HG03558 (cell line): ENCODE results near the gene STK17A.
A peak's percentile ranks its signal among the peaks of the same experiment; 100 is the strongest.
"Not testable (repeated sequence)": the region's sequence is repeated elsewhere in the genome, so short reads cannot be mapped to it uniquely, and the experiment has no call there.

ENCODE experiments used
- ATAC-seq: cut with Tn5 transposase; IDR thresholded peaks from one replicate; pipeline ENCODE4 v1.9.1; 2021; ENCODE audit warnings: moderate number of reproducible peaks; ENCODE audit not compliant: unreplicated experiment; ENCODE audit errors: extremely low read depth

The STK17A gene

GRCh38 chr7:43565786-43566185 lies 17.1 kb upstream of the STK17A start:
- ATAC-seq: no peak

- ATAC-seq: no peak
Observed at GRCh38 chr7:43568529-43568928, 14.4 kb upstream of the STK17A start.

DNA sequence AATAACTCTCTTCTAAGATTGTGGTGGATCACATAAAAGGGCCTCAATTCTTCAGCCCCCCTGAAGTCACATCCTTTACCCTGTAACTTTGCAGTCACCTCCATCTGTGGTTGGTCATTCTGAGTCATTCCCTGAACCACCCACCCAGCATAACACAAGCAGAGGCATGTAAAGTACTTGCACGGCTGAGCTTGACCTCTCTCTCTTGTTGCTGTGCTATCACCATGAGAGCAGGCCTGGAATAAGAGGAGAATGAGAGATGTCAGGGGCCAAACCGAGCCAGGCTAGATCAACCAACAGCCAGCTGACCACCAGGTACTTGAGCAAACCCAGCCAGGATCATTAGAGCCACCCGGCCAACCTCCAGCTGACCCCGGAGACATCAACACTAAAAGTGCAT lies 13.5 kb upstream of the STK17A start:
- peak; percentile 64 for ATAC-seq

DNA sequence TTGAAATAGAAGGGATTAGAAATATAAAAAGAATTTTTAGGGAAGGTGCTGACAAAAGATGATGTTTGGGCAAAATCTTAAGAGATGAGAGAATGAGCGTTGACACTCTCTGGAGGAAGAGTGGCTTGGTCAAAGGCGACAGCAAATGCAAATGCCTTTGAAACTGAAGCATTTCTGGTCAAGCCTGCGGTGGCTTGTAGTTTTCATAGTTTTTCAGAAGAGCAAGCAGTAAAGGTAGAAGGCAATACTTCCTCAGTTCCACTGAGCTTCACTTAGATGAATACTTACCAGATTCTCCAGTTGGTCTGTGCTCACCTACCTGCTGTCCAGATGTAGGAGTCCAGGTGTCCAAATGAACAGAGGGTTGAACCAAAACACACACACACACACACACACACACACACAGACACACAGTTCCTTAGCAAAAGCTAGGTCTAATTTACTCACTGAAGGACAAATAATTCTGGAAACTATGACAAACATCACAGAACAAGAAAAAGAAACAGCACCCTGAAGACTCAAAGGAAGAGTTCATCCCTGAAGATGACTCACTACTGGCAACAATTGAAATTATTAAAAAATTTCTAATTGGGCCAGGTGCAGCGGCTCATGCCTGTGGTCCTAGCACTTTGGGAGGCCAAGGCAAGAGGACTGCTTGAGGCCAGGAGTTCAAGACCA lies 12.1 kb upstream of the STK17A start:
- ATAC-seq: peak; percentile 33

DNA sequence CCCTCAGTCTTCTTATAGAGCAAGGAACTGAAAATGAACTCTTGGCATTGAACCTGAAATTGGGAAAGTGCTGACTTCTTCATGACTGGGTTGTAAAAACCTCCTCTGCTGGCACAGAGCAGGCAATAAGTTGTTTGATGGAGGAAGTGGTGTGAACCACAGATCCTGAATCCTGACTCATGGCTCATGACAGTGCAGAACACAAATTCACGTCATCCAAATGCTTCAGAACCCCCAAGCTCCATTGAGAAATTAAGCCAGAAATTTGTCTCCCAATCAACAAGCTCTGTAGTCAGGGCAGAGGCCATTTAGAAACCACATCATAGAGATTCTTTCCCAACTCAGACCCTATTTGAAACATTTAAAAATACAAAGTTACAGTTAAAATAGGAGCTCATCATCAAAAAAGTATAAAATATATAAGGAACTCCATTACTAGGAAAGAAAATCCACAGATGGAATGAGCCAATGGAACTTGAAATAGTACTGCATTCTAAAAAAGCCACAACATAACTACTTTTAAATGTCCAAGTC lies 10.3 kb upstream of the STK17A start:
- ATAC-seq: no peak

DNA sequence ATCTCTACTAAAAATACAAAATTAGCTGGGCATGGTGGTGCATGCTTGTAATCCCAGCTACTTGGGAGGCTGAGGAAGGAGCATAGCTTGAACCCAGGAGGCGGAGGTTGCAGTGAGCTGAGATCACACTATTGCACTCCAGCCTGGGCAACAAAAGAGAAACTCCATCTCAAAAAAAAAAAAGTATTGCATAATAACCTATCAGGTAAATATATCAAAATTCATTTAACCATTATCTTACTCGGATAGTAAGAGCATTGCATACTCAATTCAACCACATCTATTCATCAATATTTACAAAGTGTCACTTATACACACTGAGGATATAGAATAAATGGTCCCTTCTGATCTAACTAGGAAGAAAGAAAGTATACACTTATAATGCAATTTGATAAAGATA lies 9.1 kb upstream of the STK17A start:
- not testable (repeated sequence) for ATAC-seq

- ATAC-seq: no peak
Observed at GRCh38 chr7:43575506-43575905, 7.4 kb upstream of the STK17A start.

GRCh38 chr7:43576241-43576640 lies 6.7 kb upstream of the STK17A start:
- no peak for ATAC-seq

DNA sequence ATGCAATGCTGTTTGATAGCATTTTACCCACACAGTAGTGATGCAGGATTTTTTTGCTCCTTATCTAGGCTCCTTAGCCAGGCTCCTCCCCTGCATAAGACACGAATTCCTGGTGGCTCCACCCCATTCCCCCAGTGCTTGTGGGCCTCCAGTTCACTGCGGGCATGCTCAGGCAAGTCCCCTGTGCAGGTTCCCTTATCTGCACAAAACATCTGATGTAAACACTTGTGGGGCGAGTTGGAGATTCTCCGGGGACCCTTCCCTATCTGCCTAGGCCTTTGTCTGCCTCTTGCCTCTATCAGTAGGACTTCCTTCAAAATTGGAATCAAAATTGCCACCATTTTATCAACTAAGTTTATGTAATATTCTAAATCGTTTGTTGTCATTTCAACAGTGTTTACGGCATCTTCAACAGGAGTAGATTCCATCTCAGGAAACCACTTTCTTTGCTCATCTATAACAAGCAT lies 5.4 kb upstream of the STK17A start:
- no peak for ATAC-seq

DNA sequence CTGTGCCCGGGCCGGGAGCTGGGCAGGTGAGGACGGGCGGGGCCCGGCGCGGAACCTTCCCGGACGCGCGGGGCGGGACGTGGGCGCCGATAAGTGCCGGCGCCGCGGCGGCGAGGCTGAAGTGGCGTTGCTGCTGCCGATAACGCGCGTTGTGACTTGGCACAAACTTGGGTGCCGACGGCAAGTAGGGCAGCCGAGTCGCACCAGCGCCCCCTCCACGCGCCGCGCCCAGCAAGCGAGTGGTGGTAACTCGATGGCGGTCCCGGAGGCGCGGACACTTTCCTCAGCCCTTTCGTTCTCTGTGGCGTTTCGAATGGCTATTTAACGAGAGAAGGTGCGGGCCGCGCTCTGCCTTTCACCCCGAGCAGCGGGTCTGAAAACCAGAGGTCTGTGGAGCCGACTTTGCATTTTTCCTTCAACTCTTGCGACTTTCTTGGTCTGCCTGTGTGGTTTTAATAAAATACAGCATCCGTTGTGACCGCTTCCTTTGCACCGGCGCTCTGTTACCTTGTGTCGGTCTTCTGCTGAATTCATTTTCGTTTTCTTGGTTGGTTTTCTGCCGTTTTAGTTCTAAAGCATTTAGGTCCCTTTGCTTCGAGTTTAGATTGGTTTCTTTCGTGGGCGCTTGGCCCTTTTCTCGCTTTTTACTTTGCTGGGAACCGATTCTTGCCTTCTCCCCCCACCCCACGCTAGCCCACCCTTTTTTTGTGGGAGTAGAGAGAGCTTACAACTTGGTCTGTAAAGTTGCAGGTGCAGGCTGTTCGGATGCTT lies 701 bp downstream of the STK17A start:
- peak; percentile 7 for ATAC-seq

DNA sequence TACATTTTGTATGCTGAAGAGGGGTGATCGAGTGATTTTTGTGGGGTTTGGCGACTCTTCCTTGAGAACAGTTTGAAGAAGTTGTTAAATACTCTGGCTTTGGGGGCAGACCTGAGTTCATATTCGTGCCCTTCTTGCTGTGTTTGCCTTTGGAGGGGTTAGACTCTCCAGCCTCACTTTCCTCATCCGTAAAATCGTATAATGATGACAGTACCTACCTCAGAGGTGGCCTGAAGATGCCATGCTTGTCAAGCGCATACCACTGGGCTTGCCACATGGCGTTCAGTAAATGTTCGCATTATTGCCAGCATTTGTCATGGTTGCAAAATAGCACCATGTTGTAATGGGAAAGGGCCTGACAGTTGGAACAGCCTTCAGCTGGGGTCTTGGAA lies 1.3 kb downstream of the STK17A start:
- ATAC-seq: no peak

GRCh38 chr7:43584733-43585132 lies 1.8 kb downstream of the STK17A start:
- ATAC-seq: not testable (repeated sequence)

GRCh38 chr7:43585562-43585961 lies 2.7 kb downstream of the STK17A start:
- ATAC-seq: no peak

DNA sequence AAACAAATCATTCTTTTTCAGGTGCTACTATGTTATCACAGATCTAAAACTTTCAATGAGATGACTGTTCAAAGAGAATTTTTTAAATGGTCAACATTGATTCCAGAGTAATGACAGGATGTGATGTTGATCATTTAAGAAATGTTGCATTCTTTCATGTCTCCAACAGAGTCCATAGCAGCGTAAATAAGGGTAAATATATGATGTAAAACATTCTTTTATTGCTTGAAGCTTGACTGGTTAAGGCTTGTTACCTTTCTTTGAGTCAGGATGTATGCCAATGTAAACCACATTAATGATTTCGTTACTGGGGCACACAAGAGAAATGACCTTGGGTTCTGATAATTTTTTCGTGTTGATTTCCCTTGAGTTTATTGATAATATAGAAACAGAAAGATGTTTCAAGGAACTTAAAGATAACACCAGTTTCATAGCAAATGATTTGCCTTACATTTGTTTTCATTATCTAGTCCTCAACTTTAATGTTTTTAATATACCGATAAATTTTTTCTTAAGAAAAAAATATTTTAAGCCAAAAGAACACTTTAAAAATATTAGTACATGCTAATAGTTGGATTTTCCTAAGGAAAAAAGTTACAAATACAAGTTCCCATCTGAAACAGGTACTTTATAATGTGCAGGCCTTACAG lies 3.5 kb downstream of the STK17A start:
- no peak for ATAC-seq

DNA sequence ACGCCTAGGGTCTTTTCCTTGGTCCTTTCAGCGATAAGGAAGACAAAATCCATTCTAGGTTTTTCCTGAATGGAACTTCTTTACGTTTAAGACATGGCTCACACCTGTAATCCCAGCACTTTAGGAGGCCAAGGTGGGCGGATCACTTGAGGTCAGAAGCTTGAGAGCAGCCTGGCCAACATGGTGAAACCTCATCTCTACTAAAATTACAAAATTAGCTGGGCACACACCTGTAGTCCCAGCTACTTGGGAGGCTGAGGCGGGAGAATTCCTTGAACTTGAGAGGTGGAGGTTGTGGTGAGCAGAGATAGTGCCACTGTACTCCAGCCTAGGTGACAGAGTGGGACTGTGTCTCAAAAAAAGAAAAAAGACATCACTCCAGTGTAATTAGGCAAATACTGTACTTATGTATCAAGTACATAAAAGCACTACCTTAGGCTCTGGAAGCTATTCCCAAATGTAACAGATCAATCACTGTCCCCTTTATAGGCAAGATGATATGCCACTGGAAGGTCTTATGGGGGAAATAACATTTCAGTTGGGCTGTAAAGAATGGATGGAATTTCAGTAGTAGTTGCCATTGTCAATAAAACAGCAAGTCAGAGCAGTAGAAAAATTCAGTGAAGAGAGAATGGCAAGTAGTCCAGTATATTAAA lies 5.7 kb downstream of the STK17A start:
- no peak for ATAC-seq

DNA sequence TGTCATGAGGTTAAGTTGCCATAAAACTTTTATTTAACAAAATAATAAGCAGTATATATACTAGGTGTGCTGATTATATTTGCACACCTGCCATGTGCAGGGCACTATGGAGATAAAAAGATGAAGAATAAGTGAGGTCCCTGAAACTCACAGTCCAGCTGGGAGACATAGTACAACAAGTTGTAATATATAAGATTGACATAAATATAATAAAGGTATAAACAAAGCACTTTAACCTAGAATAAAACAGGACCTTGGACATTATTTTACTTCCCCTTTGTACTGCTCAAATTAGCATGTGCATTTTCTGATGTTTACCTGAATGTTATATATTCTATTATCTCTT lies 6.2 kb downstream of the STK17A start:
- ATAC-seq: no peak

DNA sequence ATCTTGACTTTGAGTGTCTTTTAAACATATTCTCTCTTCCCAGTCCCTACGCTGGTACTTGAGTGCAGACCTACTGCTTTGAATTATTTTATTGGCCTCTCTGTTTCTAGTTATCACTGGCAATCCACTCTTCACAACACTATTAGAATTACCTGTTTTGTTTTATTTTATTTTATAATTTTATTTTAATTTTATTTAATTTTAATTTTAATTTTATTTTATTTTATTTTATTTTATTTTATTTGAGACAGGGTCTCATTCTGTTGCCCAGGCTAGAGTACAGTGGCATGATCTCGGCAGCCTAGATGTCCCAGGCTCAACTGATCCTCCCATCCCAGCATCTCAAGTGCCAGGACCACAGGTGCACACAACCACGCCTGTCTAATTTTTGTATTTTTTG lies 6.8 kb downstream of the STK17A start:
- no peak for ATAC-seq

GRCh38 chr7:43590862-43591557 lies 8.1 kb downstream of the STK17A start:
- ATAC-seq: peak; percentile 77

- no peak for ATAC-seq
Observed at GRCh38 chr7:43591558-43592180, 8.8 kb downstream of the STK17A start.

DNA sequence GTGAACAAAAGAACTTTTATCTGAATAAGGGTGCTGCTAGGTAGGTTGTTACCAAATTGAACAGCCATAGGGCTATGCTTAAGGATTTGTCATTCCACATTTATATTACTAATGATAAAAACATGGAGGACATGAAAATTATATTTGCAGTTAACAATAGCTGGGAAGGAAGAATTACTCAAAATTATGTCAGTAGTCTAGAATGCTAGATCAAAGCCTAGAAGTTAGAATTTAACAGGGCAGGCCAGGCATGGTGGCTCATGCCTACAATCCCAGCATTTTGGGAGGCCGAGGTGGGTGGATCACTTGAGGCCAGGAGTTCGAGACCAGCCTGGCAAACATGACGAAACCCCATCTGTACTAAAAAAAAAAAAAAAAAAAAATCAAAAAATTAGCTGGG lies 9.4 kb downstream of the STK17A start:
- no peak for ATAC-seq
